AG09319 (cell line): Measurements from ENCODE around the gene GLI2.

ENCODE experiments used
- DNase-seq: peaks from one replicate; pipeline ENCODE4 v3.0.0-alpha.2; 2010; ENCODE audit warnings: low read depth; ENCODE audit errors: extremely low read depth
- TF ChIP-seq, protein P1 (sequence below): IDR thresholded peaks from 2 replicates; pipeline ENCODE4 v1.5.1; 2011; ENCODE audit warnings: low read depth, mild to moderate bottlenecking, inconsistent platforms, low read length, moderate library complexity

The GLI2 gene

DNA sequence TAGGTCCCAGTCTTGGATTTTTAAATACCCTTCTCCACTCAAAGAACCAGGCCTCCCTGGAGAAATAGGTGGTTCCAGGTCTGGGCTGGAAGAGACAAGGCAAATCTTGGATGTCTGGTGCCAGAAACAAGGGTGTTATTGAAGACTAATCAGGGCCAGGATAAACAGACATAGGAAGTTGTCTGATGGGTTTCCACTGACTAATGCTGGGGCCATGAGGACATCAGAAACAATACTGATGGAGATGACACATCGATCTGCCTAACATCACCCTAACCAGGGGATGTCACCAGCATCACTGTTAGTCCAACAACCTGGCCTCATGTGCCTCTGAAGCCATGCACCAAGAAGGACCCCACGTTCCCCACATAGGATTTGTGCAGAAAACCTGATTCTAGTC is 42.5 kb upstream of the GLI2 start:
- TF ChIP-seq, protein P1, sequence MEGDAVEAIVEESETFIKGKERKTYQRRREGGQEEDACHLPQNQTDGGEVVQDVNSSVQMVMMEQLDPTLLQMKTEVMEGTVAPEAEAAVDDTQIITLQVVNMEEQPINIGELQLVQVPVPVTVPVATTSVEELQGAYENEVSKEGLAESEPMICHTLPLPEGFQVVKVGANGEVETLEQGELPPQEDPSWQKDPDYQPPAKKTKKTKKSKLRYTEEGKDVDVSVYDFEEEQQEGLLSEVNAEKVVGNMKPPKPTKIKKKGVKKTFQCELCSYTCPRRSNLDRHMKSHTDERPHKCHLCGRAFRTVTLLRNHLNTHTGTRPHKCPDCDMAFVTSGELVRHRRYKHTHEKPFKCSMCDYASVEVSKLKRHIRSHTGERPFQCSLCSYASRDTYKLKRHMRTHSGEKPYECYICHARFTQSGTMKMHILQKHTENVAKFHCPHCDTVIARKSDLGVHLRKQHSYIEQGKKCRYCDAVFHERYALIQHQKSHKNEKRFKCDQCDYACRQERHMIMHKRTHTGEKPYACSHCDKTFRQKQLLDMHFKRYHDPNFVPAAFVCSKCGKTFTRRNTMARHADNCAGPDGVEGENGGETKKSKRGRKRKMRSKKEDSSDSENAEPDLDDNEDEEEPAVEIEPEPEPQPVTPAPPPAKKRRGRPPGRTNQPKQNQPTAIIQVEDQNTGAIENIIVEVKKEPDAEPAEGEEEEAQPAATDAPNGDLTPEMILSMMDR: no peak
- DNase-seq: no peak

DNA sequence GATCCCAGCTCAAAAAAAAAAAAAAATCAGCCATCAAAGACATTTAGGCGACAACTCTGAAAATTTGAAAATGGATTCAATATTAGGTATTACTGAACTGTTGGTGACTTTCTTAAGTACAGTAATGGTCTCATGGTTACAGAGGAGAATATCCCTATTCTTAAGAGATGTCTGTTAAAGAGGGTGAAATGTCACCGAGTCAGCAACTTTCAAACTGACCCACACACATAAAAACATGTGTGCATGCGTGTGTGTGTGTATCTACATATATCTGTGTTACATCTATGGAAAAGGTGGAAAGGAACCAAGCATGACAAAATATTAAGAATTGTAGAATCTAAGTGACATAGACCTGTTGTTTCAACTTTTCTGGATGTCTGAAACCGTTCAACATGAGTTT is 41.6 kb upstream of the GLI2 start:
- TF ChIP-seq, protein P1: no peak
- DNase-seq: no peak

DNA sequence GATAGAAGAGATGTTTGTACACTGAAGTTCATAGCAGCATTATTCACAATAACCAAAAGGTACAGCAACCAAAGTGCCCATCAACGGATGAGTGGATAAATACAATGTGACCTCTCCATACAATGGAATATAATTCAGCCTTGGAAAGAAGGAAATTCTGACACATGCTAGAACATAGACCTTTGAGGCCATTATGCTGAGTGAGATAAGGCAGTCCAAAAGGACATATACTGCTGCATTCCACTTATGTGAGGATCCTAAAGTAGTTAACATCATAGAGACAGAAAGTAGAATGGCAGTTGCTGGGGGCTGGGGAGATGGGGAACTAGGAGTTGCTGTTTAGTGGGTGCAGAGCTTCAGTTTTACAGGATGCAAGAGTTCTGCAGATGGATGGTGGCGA is 38.2 kb upstream of the GLI2 start:
- TF ChIP-seq, protein P1: no peak
- no peak for DNase-seq

- no peak for DNase-seq
- TF ChIP-seq, protein P1: no peak
These were observed 36.4 kb upstream of the GLI2 start for GRCh38 chr2:120699292-120699691.

DNA sequence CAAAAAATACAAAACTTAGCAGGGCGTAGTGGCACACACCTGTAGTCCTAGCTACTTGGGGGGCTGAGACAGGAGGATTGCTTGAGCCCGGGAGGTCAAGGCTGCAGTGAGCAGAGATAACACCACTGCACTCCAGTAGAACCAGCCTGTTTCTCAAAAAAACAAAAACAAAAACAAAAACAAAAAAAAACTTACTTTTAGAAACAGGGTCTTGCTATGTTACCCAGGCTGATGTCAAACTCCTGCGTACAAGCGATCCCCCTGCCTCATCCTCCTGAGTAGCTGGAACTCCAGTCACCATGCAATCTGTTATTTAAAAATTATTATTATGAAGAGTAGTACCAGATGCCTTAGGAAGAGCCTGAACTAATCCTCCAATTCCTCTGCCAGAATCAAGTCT is 35.0 kb upstream of the GLI2 start:
- TF ChIP-seq, protein P1: no peak
- DNase-seq: no peak

GRCh38 chr2:120701096-120701495 is 34.6 kb upstream of the GLI2 start:
- TF ChIP-seq, protein P1: no peak

DNA sequence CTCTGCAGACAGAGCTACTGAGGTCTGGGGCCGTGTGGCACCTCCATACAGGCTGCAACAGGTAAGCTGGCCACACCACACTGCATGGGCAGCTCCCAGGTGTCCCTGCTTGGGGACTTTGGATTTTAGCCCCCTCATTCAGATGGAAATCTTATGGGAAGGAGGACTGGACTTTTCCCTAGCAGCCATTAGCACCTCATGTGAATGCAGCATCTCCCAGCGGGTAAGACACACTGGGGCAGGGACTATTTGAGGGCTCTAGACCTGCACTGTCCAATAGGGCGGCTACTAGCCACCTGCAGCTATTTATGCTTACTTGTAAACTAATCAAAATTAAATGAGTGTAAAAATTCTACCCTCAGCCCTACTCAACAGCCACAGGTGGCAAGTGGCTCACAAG is 34.2 kb upstream of the GLI2 start:
- no peak for DNase-seq
- TF ChIP-seq, protein P1: no peak

More at GRCh38 chr2:120701096-120701495, 34.6 kb upstream of the GLI2 start:
- DNase-seq: no peak
